Measurements from ENCODE around the gene MPI.
A peak's percentile ranks its signal among the peaks of the same experiment; 100 is the strongest.
"Not testable (repeated sequence)": the region's sequence is repeated elsewhere in the genome, so short reads cannot be mapped to it uniquely, and the experiment has no call there.

MPI gene

DNA sequence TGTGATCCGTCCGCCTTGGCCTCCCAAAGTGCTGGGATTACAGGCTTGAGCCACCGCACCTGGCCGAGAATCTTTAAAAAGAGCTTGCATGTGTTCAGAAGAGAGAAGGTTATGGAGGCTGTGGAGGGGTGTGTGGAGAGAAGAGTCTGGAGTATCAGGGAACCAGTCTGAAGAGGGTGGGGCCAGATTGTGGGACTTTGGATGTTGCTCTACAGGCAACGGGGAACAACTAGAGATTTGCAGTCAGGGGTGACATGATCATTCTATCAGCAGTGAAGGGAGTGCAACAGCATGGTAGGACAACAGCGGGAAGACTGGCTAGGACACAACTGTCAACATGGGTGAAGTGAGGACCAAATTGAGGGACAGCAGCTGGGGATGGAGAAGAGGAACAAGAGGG is 25.5 kb upstream of the MPI start:
- no peak for DNase-seq

GRCh38 chr15:74865316-74865715 is 24.5 kb upstream of the MPI start:
- DNase-seq = no peak

- no peak for DNase-seq
Measured at GRCh38 chr15:74866090-74866489, 23.8 kb upstream of the MPI start.

- no peak for DNase-seq
Measured at GRCh38 chr15:74867466-74868038, 22.3 kb upstream of the MPI start.

DNA sequence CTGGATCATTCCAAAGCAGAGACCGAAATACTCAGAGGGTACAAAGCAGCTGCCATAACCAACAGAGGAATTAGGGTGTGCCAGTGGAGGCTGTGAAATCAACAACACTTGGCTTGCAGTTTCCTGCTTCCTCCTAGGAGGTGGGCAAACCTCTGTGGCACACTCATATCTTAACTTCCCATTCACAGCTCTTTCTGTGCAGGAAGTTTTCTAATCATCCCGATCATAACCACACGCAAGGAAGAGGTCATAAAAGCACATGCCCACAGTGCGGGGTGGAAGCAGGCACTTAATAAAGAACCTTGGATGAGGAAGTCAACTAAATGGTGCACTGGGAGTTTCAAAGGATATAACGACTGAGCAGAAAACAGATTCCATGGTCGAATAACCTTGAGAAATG is 21.8 kb upstream of the MPI start:
- DNase-seq = no peak

DNA sequence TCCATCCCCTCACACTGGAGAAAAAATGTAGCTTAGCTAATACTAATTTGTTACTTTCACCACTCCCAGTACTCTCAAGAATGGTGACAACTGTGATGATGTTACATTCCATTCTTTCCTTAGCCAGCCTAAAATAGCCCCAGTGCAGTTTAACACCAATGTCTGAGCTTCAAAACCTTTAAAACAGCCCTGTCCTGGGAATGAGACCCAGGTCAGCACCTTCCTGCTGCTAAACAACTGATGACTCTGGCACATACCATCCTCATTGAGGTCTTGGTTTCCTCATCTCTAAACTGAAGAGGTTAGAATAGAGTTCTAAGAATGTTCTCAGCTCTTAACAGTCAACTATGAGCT is 20.5 kb upstream of the MPI start:
- DNase-seq = no peak

- no peak for DNase-seq
Measured at GRCh38 chr15:74869726-74870407, 20.0 kb upstream of the MPI start.

DNA sequence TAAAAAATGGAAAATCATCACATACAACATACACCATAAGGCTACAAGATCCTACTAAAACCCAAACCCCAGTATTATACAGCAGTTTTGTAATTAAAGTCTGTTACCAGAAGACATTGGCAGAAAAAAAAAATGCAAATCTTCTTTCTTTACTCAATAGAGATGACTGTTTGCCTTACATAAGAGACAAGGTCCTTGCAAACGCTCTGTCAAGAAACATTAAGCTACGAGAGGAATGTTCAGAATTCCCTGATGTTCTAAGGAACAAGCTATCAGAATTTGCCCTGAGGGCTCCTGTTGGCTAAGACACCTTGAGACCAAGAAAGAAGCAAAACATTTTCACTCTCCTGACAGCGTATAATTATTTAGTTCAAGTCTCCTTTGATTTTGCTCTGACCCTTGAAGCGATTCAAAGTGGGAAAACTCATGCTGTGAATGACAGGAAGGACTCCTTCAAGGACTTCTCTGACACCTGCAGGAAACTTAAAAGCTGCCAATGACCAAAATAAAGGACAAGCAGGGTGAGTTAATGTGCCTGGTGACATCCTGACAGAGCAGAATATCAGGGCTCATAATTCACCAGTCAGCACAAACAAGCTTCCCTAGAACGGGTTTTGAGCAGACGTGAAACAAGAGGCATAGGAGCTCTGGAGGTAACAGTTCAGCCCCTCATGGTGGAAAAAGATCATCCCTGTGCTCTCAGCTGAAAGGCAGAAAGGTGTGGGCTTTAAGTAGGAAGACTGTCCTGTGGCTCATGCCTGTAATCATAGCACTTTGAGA is 19.2 kb upstream of the MPI start:
- no peak for DNase-seq

DNA sequence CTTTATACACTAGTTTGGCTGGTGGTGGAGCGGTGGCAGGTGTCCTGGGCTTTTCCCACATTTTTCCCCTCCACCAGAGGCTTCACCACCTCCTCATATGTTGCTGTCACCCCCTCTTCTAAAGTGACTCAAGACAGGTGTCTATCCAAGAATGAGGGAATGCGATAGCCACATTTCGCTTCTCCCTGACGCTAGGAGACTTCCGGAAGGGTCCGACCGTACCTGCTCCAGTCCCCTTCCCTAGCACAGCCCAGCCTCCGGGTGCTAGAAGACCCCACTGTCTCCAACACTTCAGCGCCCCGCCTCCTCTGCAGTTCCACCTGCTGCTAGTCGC is 17.2 kb upstream of the MPI start:
- DNase-seq = no peak

- peak; percentile 78 for DNase-seq
Measured at GRCh38 chr15:74873036-74873755, 16.6 kb upstream of the MPI start, which contains the start of gene SCAMP2. TSS of gene SCAMP2 (minus strand) at chr15:74873365. CDS start at chr15:74873255, 110 bp downstream.

DNA sequence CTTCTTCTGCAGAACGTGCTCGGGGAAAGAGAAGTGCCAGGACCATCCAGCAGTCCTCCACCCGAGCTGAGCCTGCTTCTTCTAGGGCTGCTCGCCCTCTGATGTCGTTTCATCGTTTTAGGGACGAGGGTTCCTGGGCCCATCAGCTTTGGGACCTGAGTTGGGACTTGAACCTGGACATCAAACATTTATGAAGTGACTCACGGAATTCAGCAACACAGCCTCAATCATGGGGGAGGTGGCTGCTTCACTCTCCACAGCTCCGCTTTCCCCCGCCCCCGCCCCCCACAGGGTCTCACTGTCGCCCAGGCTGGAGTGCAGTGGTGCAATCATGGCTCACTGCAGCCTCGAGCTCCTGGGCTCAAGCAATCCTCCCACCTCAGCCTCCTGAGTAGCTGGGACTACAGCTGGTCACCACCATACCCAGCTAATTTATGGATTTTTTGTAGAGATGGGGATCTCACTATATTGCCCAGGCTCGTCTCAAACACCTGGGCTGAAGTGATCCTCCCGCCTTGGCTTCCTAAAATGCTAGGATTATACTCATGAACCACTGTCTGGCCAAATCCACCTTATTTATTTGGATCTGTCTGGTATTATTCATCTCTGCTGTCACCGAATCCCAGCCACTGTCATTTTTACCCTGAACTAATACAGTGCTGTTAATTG is 16.0 kb upstream of the MPI start:
- no peak for DNase-seq

DNA sequence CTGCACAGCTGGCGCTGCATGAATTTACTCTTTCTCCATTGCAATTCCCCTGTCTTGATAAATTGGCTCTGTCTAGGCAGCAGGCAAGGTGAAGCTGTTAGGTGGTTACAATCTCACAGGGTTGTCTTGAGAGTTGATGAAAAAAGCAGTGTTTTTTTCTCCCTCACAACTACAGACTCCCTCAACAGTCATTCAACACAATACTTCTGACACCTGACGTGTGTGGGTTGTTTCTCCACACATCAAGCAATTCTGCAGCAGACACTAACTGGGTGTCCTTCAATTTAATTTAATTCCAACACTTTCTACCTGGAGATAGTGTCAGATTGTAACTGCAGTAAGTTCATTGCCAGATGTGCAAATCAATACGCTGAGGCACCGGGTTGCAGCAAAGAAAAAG is 11.6 kb upstream of the MPI start:
- no peak for DNase-seq

DNA sequence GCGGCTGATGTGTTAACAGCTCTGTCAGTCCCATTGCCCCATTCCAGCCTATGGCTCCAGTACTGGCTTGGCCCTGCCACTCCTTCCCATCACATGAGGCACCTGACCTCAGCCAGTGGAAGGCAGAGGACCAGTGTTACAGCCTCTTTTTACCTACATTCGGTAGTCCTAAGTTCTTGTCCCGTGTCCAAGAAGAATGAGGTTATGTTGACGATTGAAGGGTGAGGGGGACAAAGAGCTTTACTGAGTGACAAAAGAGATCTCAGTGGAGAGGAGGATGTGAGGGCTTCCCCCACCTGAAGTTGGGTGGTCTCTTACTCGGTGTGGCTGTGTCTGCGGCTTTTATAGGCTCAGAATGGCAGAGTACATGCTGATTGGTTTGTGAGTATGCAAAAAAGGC is 7.3 kb upstream of the MPI start:
- no peak for DNase-seq

DNA sequence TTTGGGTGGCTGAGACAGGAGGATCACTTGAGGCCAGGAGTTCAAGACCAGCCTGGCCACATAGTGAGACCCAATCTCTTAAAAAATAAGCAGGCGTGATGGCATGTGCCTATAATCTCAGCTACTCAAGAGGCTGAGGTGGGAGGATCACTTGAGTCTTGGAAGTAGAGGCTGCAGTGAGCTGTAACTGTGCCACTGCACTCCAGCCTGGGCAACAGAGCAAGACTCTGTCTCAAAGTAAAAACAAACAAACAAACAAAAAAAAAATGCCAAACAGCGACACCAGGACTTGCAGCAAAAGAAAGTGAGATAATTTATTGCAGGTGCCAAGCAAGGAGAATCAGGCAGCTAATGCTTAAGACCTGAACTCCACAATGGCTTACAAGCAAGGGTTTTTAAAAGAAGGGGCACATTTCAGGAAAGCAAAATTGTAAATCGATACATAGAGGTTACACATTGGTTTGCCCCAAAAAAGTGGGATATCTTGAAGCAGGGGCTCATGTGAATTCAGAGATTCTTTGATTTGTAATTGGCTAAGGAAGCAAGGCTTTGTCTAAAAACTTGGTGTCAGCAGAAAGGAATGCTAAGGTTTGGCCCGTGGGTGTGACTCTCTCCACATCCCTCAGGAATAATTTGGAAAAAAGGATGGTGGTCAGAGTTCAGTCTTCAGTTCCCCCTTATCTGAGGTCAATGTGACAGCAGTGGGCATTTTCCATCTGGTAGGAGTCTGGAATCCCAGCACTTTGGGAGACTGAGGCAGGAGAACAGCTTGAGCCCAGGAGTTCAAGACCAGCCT is 5.2 kb upstream of the MPI start:
- no peak for DNase-seq

- DNase-seq = no peak
Measured at GRCh38 chr15:74885461-74885860, 4.4 kb upstream of the MPI start.

GRCh38 chr15:74887537-74888193 is 2.2 kb upstream of the MPI start:
- not testable (repeated sequence) for DNase-seq

- DNase-seq = no peak
Measured at GRCh38 chr15:74888716-74889115, 1.1 kb upstream of the MPI start.

GRCh38 chr15:74889390-74889882 is 406 bp upstream of the MPI start:
- DNase-seq = no peak

GRCh38 chr15:74890665-74890960 is 771 bp downstream of the MPI start:
- DNase-seq = no peak

DNA sequence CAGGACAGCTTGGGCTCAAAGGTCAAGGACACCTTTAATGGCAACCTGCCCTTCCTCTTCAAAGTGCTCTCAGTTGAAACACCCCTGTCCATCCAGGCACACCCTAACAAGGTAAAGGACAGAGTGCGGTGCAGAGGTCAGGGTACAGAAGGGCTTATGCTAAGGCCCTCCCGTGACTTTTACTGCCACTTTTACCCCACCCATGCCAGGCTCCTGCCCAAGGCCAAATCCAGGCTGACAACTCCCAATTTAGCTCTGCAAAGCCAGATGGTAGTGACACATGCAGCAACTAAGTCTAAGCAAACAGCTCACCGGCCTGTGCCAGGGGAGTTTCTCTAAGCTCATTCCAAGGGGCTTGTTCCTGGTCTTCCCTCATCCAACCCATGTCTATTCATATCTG is 1.6 kb downstream of the MPI start:
- no peak for DNase-seq

DNA sequence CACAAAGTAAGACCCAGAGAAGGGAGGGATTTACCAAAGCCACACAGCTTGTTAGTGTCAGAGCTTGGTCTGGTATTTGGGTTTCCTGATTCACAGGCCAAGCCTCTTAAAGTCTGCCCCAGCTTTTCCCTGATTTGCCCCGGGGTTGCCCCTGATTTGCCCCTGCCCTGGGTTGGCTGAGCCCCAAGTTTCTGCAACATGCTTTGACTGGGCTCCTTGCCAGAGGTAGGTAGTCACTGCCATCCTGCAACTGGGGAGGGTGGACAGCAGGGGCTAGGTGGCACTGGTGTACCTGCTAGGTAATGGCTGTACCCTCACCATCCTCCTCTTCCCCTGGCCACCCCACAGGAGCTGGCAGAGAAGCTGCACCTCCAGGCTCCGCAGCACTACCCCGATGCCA is 2.5 kb downstream of the MPI start:
- DNase-seq = no peak

GRCh38 chr15:74892931-74893330 is 3.1 kb downstream of the MPI start:
- DNase-seq = no peak
